ENCODE data around the gene NSUN7.

GRCh38 chr4:40720916-40721315 lies 28.8 kb upstream of the NSUN7 start:
- TF ChIP-seq, protein P1, sequence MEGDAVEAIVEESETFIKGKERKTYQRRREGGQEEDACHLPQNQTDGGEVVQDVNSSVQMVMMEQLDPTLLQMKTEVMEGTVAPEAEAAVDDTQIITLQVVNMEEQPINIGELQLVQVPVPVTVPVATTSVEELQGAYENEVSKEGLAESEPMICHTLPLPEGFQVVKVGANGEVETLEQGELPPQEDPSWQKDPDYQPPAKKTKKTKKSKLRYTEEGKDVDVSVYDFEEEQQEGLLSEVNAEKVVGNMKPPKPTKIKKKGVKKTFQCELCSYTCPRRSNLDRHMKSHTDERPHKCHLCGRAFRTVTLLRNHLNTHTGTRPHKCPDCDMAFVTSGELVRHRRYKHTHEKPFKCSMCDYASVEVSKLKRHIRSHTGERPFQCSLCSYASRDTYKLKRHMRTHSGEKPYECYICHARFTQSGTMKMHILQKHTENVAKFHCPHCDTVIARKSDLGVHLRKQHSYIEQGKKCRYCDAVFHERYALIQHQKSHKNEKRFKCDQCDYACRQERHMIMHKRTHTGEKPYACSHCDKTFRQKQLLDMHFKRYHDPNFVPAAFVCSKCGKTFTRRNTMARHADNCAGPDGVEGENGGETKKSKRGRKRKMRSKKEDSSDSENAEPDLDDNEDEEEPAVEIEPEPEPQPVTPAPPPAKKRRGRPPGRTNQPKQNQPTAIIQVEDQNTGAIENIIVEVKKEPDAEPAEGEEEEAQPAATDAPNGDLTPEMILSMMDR (conservative IDR thresholded peaks at IDR 0.05; ENCODE audit: low read depth, low read length): no peak
- TF ChIP-seq EZH2 (IDR thresholded peaks at IDR 0.05; ENCODE audit: borderline replicate concordance, low read depth, low read length, poor library complexity, severe bottlenecking): no peak
